DND-41 (cell line): ENCODE results near the gene ZNF823.

Experiments
- EZH2 ChIP-seq: IDR thresholded peaks from 3 replicates; pipeline ENCODE4 v1.6.1; 2012; ENCODE audit warnings: borderline replicate concordance, low read depth, mild to moderate bottlenecking, moderate library complexity, low read length, inconsistent platforms; ENCODE audit not compliant: severe bottlenecking
- TF ChIP-seq, protein P1 (sequence below): IDR thresholded peaks from 2 replicates; pipeline ENCODE4 v1.5.1; 2012; ENCODE audit warnings: borderline replicate concordance, low read length, moderate library complexity, mild to moderate bottlenecking; ENCODE audit not compliant: poor library complexity, severe bottlenecking; ENCODE audit errors: extremely low read depth

DNA sequence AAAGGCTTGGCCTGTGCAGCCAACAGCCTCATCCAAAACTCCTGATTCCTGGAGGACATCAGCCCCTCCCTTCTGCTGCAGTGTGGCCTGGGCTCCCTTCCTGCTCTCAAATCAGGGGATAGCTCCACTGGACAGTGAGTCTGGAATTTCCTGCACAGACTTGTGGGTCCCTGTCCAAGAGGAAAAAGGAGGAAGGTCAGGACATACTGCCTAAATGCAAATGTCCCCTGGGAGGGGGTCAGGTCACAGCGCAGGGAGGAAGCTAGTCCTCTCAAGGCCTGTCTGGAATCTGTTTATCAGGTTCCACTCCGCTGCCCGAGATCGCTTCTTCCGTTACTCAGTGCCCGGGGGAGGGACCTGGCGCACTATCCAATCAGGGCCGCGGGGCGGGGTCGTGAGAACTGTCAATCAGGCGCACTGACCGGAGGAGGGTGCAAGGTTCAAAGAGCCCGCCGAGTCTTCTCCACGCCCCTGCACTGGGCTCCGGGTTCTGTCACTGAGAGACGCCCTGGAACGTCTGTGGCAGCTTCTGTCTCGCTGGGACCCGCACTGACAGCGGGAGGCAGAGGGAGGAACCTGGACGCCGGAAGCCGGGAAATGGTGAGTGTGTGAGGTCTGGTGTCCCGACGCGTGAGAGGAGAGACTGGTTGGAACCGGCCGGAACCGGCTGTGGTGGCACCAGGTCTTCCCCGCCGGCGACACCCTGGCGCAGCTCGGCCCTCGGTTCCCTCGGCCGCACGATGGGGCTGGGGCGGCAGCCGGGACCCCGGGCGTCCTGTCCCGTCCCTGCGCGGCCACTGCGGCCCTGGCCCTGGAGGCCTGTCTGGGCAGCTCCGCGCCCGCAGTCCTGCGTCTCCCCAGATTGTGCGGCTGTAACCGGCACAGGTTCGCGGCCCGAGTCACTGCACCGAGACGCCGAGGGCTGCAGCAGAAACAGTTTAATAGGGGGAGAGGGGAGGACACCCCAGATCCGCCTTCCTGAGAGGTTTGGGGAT is 28.1 kb upstream of the ZNF823 start, which contains the start of gene ZNF441:
- TF ChIP-seq EZH2: no peak
- TF ChIP-seq, protein P1, sequence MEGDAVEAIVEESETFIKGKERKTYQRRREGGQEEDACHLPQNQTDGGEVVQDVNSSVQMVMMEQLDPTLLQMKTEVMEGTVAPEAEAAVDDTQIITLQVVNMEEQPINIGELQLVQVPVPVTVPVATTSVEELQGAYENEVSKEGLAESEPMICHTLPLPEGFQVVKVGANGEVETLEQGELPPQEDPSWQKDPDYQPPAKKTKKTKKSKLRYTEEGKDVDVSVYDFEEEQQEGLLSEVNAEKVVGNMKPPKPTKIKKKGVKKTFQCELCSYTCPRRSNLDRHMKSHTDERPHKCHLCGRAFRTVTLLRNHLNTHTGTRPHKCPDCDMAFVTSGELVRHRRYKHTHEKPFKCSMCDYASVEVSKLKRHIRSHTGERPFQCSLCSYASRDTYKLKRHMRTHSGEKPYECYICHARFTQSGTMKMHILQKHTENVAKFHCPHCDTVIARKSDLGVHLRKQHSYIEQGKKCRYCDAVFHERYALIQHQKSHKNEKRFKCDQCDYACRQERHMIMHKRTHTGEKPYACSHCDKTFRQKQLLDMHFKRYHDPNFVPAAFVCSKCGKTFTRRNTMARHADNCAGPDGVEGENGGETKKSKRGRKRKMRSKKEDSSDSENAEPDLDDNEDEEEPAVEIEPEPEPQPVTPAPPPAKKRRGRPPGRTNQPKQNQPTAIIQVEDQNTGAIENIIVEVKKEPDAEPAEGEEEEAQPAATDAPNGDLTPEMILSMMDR: peak; percentile 2
